ENCODE measurements around the gene PPIP5K1.

GRCh38 chr15:43552256-43552655 is 37.8 kb downstream of the PPIP5K1 start:
- TF ChIP-seq, protein P1, sequence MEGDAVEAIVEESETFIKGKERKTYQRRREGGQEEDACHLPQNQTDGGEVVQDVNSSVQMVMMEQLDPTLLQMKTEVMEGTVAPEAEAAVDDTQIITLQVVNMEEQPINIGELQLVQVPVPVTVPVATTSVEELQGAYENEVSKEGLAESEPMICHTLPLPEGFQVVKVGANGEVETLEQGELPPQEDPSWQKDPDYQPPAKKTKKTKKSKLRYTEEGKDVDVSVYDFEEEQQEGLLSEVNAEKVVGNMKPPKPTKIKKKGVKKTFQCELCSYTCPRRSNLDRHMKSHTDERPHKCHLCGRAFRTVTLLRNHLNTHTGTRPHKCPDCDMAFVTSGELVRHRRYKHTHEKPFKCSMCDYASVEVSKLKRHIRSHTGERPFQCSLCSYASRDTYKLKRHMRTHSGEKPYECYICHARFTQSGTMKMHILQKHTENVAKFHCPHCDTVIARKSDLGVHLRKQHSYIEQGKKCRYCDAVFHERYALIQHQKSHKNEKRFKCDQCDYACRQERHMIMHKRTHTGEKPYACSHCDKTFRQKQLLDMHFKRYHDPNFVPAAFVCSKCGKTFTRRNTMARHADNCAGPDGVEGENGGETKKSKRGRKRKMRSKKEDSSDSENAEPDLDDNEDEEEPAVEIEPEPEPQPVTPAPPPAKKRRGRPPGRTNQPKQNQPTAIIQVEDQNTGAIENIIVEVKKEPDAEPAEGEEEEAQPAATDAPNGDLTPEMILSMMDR (IDR thresholded peaks at IDR 0.05): no peak
- no peak for TF ChIP-seq POLR2A (IDR thresholded peaks at IDR 0.05)

Data from prostate gland (tissue), 2 donors.